ENCODE measurements around the gene DNAH2. TPM values are rescaled to one million over a fixed set of nuclear protein-coding genes. Genes with fewer than 3 reads are reported as not detected.

DNAH2 gene
- total and polyA plus RNA-seq, 9 of the 15 experiments (the other 6 are each of a cell fraction or from before 2014, with no cell fraction given), result 0.03 TPM; not detected in 8

DNA sequence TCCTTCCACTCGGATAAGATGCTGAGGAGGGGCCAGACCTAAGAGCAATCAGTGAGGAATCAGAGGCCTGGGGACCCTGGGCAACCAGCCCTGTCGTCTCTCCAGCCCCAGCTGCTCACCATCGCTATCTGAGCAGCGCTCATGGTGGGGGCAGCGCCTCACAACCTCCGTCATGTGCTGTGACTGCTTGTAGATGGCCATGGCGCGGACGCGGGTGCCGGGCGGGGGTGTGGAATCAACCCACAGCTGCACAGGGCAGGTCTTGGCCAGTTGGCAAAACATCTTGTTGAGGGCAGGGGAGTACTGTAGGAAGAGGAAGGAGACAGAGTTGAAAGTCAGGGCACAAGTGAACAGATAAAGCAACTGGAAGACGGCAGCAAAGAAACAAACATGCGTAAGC is 42.6 kb upstream of the DNAH2 start:
- intact Hi-C loops (cut with micrococcal nuclease), result no loop called here

More for the DNA sequence above, 42.6 kb upstream of the DNAH2 start:
- in situ Hi-C loops (cut with MboI), result no loop called here
- 80% methylated on average over 10 of the region's 14 CpGs for WGBS (ENCODE audit: insufficient coverage, low coverage, missing lambda C conversion rate)
- ChIA-PET CTCF (ENCODE audit: low intra/inter-chr PET ratio) (no interaction called here), POLR2A (interaction anchor here (1.0 to 3.7 kb wide), 2 partner anchors 9 to 12 kb away, joined by 3 to 19 read pairs; partner anchors contain the start of gene TP53)
- Histone ChIP-seq H3K79me2 (ENCODE audit: control insufficient read depth, insufficient read depth, low read length) (no peaks in the 10 kb centered on the region), H3K9ac (ENCODE audit: insufficient read depth in 1 of 2, low read depth in 2 of 2, low read length in 2 of 2) (no peak overlapping the region), H3K4me3 (no peak overlapping the region), H3K27ac (ENCODE audit: extremely low read depth, low read depth, low read length) (no peak overlapping the region), H2AFZ (ENCODE audit: low read depth, low read length) (no peak overlapping the region), H3K9me1 (ENCODE audit: control insufficient read depth, insufficient read depth, low read length) (no peaks in the 10 kb centered on the region), H3K9me3 (replicated peaks; ENCODE audit: control insufficient read depth, insufficient read depth, low read depth, low read length) (peaks cover 3% of the 10 kb centered on the region), H4K20me1 (replicated peaks; ENCODE audit: control insufficient read depth, insufficient read depth, low read length) (no peaks in the 10 kb centered on the region), H3K27me3 (ENCODE audit: control insufficient read depth in 2 of 2, insufficient read depth in 2 of 2, low read length in 2 of 2) (no peaks in the 10 kb centered on the region), H3K4me1 (replicated peaks in 1 of 2; ENCODE audit: control insufficient read depth in 2 of 2, insufficient read depth in 2 of 2, low read length in 2 of 2) (no peaks in the 10 kb centered on the region; a peak in 1 of 5 replicates), H3K4me2 (ENCODE audit: insufficient read depth, low read length) (no peak overlapping the region), H3K36me3 (ENCODE audit: control insufficient read depth, insufficient read depth, low read length) (peaks cover 35% of the 10 kb centered on the region)
- FAIRE-seq (no peak), ATAC-seq (no peak), DNase-seq (ENCODE audit: extremely low read depth in 1 of 4, low spot score in 3 of 4) (no peak)
- TF ChIP-seq CBX8 (IDR thresholded peaks at IDR 0.05; ENCODE audit: borderline replicate concordance, extremely low read depth, low read depth, low read length, poor library complexity, severe bottlenecking) (no peak), HNRNPL (IDR thresholded peaks at IDR 0.05; ENCODE audit: low read depth, low read length) (no peak), GTF2E2 (tag; IDR thresholded peaks at IDR 0.05) (no peak), SMAD3 (CRISPR knock-in tag; conservative IDR thresholded peaks at IDR 0.05) (no peak), OTX1 (CRISPR knock-in tag; IDR thresholded peaks at IDR 0.05) (no peak)
- TF ChIP-seq, protein P1, sequence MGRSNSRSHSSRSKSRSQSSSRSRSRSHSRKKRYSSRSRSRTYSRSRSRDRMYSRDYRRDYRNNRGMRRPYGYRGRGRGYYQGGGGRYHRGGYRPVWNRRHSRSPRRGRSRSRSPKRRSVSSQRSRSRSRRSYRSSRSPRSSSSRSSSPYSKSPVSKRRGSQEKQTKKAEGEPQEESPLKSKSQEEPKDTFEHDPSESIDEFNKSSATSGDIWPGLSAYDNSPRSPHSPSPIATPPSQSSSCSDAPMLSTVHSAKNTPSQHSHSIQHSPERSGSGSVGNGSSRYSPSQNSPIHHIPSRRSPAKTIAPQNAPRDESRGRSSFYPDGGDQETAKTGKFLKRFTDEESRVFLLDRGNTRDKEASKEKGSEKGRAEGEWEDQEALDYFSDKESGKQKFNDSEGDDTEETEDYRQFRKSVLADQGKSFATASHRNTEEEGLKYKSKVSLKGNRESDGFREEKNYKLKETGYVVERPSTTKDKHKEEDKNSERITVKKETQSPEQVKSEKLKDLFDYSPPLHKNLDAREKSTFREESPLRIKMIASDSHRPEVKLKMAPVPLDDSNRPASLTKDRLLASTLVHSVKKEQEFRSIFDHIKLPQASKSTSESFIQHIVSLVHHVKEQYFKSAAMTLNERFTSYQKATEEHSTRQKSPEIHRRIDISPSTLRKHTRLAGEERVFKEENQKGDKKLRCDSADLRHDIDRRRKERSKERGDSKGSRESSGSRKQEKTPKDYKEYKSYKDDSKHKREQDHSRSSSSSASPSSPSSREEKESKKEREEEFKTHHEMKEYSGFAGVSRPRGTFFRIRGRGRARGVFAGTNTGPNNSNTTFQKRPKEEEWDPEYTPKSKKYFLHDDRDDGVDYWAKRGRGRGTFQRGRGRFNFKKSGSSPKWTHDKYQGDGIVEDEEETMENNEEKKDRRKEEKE (IDR thresholded peaks at IDR 0.05; ENCODE audit: borderline replicate concordance in 1 of 2, control insufficient read depth in 1 of 2, low read depth in 2 of 2, low read length in 1 of 2), result no peak
- no TSS peak for BruUV-seq (replicated peaks)

Data from K562 (cell line).